ENCODE measurements around the gene PDE4B.

Gene PDE4B

GRCh38 chr1:66333466-66334199 lies 540.9 kb downstream of the PDE4B start:
- peak overlapping the region; percentile 99 for H3K9ac ChIP-seq (ENCODE audit: low read length)
- H4K20me1 ChIP-seq (ENCODE audit: insufficient read depth, low read length), result no peaks in the 10 kb centered on the region
- H3K4me1 ChIP-seq (ENCODE audit: low read length), result peaks cover 69% of the 10 kb centered on the region
- H3K4me2 ChIP-seq (ENCODE audit: low read length), result peak overlapping the region; percentile 100
- no peaks in the 10 kb centered on the region for H3K27me3 ChIP-seq (ENCODE audit: low read depth, low read length)
- no peak overlapping the region for H2AFZ ChIP-seq (ENCODE audit: low read depth, low read length)
- peaks cover 80% of the 10 kb centered on the region for H3K79me2 ChIP-seq (ENCODE audit: low read length)
- H3K9me3 ChIP-seq (ENCODE audit: insufficient read depth, low read length), result no peaks in the 10 kb centered on the region
- peak overlapping the region; percentile 97 for H3K4me3 ChIP-seq (ENCODE audit: low read length)
- peaks cover 30% of the 10 kb centered on the region for H3K36me3 ChIP-seq (replicated peaks; ENCODE audit: low read depth, low read length)
- no peak for TF ChIP-seq EZH2phosphoT487 (IDR thresholded peaks at IDR 0.05; ENCODE audit: low read depth)
- TF ChIP-seq CTCF (IDR thresholded peaks at IDR 0.05; ENCODE audit: low read depth, low read length), result no peak
- H3K27ac ChIP-seq (ENCODE audit: low read length), result peak overlapping the region; percentile 100

DNA sequence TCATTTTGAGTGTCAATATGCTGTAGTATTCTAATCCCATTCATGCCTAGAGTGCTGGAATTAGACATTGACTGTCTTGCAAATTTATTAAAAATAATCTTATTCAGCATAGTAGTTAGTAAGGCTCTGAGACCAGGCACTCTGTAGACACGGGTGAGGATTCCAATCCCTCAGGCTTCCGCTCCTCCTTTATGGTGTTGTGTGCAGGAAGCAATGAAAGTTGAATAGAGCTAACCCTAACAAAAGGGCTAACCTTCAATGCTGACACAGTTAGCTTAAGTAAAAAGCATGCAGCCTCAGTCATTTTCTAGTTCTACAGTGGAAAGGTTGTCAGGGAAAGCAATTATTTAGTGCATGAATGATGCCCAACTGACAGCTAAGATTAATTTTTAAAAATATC lies 541.6 kb downstream of the PDE4B start:
- peaks cover 66% of the 10 kb centered on the region for H3K4me1 ChIP-seq (ENCODE audit: low read length)
- no peaks in the 10 kb centered on the region for H3K9me3 ChIP-seq (ENCODE audit: insufficient read depth, low read length)
- peaks cover 30% of the 10 kb centered on the region for H3K36me3 ChIP-seq (replicated peaks; ENCODE audit: low read depth, low read length)
- TF ChIP-seq CTCF (IDR thresholded peaks at IDR 0.05; ENCODE audit: low read depth, low read length) (no peak), EZH2phosphoT487 (IDR thresholded peaks at IDR 0.05; ENCODE audit: low read depth) (no peak)
- no peak overlapping the region for H2AFZ ChIP-seq (ENCODE audit: low read depth, low read length)
- H3K27ac ChIP-seq (ENCODE audit: low read length), result peak overlapping the region; percentile 100
- no peaks in the 10 kb centered on the region for H3K27me3 ChIP-seq (ENCODE audit: low read depth, low read length)
- H3K79me2 ChIP-seq (ENCODE audit: low read length), result peaks cover 86% of the 10 kb centered on the region
- H3K9ac ChIP-seq (ENCODE audit: low read length), result peak overlapping the region; percentile 99
- peak overlapping the region; percentile 97 for H3K4me3 ChIP-seq (ENCODE audit: low read length)
- H3K4me2 ChIP-seq (ENCODE audit: low read length), result peak overlapping the region; percentile 100
- H4K20me1 ChIP-seq (ENCODE audit: insufficient read depth, low read length), result no peaks in the 10 kb centered on the region

- H3K79me2 ChIP-seq (ENCODE audit: low read length), result peaks cover 94% of the 10 kb centered on the region
- H4K20me1 ChIP-seq (ENCODE audit: insufficient read depth, low read length), result no peaks in the 10 kb centered on the region
- H3K36me3 ChIP-seq (replicated peaks; ENCODE audit: low read depth, low read length), result peaks cover 30% of the 10 kb centered on the region
- no peak for TF ChIP-seq CTCF (IDR thresholded peaks at IDR 0.05; ENCODE audit: low read depth, low read length)
- no peak for TF ChIP-seq EZH2phosphoT487 (IDR thresholded peaks at IDR 0.05; ENCODE audit: low read depth)
- H3K4me1 ChIP-seq (ENCODE audit: low read length), result peaks cover 66% of the 10 kb centered on the region
- H3K9ac ChIP-seq (ENCODE audit: low read length), result peak overlapping the region; percentile 99
- H3K27ac ChIP-seq (ENCODE audit: low read length), result peak overlapping the region; percentile 100
- H3K4me2 ChIP-seq (ENCODE audit: low read length), result peak overlapping the region; percentile 100
- H3K4me3 ChIP-seq (ENCODE audit: low read length), result peak overlapping the region; percentile 97
- H3K27me3 ChIP-seq (ENCODE audit: low read depth, low read length), result no peaks in the 10 kb centered on the region
- no peak overlapping the region for H2AFZ ChIP-seq (ENCODE audit: low read depth, low read length)
- H3K9me3 ChIP-seq (ENCODE audit: insufficient read depth, low read length), result no peaks in the 10 kb centered on the region
Measured at GRCh38 chr1:66335125-66335524, 542.4 kb downstream of the PDE4B start.

- Histone ChIP-seq H3K79me2 (ENCODE audit: low read length) (peaks cover 98% of the 10 kb centered on the region), H3K4me1 (ENCODE audit: low read length) (peaks cover 63% of the 10 kb centered on the region), H3K9ac (ENCODE audit: low read length) (peak overlapping the region; percentile 99)
Measured at GRCh38 chr1:66335859-66336640, 543.4 kb downstream of the PDE4B start.

More at GRCh38 chr1:66335859-66336640, 543.4 kb downstream of the PDE4B start:
- peak overlapping the region; percentile 97 for H3K4me3 ChIP-seq (ENCODE audit: low read length)
- H4K20me1 ChIP-seq (ENCODE audit: insufficient read depth, low read length), result no peaks in the 10 kb centered on the region
- no peaks in the 10 kb centered on the region for H3K9me3 ChIP-seq (ENCODE audit: insufficient read depth, low read length)
- H2AFZ ChIP-seq (ENCODE audit: low read depth, low read length), result no peak overlapping the region
- peaks cover 30% of the 10 kb centered on the region for H3K36me3 ChIP-seq (replicated peaks; ENCODE audit: low read depth, low read length)
- H3K27ac ChIP-seq (ENCODE audit: low read length), result peak overlapping the region; percentile 100
- no peaks in the 10 kb centered on the region for H3K27me3 ChIP-seq (ENCODE audit: low read depth, low read length)
- TF ChIP-seq EZH2phosphoT487 (IDR thresholded peaks at IDR 0.05; ENCODE audit: low read depth), result no peak
- no peak for TF ChIP-seq CTCF (IDR thresholded peaks at IDR 0.05; ENCODE audit: low read depth, low read length)
- peak overlapping the region; percentile 100 for H3K4me2 ChIP-seq (ENCODE audit: low read length)
